HG02588 (cell line): Measurements from ENCODE around the gene SPTY2D1.
"Not testable (repeated sequence)": the region's sequence is repeated elsewhere in the genome, so short reads cannot be mapped to it uniquely, and the experiment has no call there.

ENCODE experiments used
- ATAC-seq: cut with Tn5 transposase; IDR thresholded peaks from one replicate; pipeline ENCODE4 v1.9.1; 2021; ENCODE audit warnings: mild to moderate bottlenecking, moderate library complexity; ENCODE audit not compliant: unreplicated experiment

The SPTY2D1 gene, protein sequence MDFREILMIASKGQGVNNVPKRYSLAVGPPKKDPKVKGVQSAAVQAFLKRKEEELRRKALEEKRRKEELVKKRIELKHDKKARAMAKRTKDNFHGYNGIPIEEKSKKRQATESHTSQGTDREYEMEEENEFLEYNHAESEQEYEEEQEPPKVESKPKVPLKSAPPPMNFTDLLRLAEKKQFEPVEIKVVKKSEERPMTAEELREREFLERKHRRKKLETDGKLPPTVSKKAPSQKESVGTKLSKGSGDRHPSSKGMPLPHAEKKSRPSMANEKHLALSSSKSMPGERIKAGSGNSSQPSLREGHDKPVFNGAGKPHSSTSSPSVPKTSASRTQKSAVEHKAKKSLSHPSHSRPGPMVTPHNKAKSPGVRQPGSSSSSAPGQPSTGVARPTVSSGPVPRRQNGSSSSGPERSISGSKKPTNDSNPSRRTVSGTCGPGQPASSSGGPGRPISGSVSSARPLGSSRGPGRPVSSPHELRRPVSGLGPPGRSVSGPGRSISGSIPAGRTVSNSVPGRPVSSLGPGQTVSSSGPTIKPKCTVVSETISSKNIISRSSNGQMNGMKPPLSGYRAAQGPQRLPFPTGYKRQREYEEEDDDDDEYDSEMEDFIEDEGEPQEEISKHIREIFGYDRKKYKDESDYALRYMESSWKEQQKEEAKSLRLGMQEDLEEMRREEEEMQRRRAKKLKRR

DNA sequence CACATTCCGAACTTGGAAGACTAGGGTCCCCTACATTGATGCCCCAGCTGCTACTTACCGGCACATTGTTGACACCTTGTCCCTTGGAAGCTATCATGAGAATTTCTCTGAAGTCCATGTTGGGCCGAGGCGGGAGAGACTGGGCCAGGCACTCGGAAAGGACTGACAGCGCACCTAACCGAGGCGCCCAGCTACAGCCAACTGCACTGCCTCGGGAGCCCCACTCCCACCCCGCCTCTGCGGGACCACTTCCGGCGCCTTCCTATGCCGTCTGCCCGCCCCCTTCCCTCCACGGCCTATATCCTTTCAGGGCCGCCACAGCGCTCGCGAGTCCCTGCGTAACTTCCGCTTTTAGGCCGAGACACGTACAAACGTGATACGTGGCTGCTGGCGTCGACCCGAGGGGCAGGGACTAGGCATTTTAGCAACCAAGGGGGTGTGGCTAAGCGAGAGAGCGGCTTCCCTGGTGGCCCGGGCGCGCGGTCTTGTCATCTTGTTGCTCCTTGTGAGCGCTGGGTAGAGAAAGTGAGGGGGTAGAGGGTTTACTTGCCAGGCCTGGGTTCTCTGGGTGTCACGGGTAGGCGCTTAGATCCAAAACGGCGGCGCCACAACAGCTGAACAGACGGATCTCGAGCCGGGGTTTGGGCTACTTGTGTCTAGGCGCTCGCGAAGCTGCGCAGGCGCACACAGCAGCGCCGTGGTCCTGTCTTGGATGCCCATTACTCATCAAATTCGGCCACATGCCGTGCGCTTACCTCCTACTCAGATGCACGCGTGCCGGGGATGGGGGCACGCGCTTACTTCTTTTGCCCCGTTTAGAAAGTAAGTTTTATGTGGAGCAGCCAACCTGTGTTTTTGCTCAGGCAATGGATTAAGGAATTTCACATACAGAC is at the start of gene SPTY2D1:
Gene SPTY2D1 (minus strand): TSS at position 203 of the 893 bp plus-strand sequence. CDS start 85 bp downstream, at position 118.
- peak; percentile 95 for ATAC-seq

DNA sequence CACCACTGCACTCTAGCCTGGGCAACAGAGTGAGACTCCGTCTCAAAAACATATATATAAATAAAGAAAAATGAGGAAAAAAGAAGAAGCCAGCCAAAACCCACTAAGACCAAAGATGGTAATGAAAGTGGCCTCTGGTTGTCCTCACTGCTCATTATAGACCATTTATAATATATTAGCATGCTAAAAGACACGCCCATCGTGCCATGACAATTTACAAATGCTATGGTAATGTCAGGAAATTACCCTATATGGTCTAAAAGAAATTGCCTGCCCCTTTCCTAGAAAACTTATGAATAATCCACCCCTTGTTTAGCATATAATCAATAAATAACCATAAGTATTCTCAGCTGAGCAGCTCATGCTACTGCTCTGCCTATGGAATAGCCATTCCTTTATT is 48.3 kb upstream of the SPTY2D1 start:
- ATAC-seq = no peak

DNA sequence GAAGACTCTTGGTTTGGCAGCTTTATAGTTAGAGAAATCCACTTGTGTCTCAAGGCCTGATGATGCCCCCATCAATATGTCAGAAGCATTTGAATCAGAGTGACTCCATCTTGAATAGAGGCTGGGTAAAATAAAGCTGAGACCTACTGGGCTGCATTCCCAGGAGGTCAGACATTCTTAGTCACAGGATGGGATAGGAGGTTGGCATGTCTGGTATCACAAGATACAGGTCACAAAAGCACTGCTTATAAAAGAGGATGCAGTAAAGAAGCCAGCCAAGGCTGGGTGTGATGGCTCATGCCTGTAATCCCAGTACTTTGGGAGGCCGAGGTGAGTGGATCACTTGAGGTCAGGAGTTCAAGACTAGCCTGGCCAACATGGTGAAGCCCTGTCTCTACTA is 47.8 kb upstream of the SPTY2D1 start:
- ATAC-seq = not testable (repeated sequence)

DNA sequence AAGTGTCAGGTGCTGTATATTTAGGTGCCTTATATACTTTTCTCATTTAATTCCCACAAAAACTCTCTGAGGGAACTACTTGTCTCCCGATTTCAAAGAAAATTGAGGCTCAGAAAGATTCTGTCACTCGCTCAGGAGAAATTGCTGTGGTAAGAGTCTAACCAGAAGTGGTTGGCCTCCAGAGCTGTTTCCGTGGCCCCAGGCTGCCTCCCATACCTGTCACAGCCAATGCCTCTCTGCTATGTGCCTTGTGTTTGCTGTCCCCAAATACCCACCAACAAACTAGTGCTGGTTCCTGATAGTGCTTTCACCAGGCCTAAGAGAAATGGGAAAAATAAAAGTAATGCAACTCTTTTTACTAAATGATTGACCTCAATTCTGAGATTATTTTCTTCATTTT is 43.4 kb upstream of the SPTY2D1 start:
- no peak for ATAC-seq

DNA sequence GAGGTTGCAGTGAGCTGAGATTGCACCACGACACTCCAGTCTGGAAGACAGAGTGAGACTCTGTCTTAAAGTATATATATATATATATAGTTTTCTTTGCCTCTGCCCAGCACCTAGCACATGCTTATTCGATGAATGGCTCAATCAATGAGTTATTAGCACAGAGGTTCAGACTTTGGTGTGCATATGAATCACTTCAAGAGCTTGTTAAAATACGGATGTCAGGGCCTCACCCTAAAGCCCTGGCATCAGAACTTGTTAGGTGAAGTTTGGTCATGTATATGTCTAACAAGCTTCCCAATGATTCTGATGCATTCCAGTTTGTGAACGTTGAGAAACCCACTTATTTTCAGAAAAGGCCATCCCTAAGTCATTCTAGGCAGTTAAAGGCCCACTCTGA is 42.7 kb upstream of the SPTY2D1 start:
- no peak for ATAC-seq

DNA sequence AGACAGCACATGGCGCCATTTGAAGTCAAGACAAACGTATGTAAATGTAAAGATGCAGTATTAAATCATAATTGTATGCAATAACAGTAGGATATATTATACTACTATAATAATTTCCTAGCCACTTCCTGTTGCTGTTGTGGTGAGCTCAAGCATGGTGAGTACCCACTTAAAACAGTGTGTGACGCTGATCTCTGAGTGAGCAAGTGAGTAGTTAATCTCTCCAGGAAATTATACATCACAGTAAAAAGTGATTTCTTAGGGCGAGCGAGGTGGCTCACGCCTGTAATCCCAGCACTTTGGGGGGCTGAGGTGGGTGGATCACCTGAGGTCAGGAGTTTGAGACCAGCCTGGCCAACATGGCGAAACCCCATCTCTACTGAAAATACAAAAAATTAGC is 38.1 kb upstream of the SPTY2D1 start:
- ATAC-seq = not testable (repeated sequence)

DNA sequence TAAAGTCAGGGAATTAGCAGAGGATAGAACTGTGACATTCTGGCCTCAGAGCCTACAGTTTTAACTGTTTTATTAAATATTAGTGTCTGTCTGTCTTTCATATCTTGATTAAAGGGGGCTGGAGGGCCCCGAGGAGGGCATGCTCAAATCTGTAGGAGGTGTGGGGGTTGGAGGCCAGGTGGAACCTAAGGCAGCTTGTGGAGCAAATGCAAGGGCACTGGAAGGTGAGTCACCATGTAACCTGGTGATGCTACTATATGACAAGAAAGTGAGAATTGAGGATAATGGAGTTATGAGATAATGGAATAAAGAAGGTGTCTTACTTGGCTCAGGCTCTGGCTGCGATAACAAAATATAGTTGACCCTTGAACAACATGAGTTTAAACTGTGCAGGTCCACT is 37.1 kb upstream of the SPTY2D1 start:
- no peak for ATAC-seq

DNA sequence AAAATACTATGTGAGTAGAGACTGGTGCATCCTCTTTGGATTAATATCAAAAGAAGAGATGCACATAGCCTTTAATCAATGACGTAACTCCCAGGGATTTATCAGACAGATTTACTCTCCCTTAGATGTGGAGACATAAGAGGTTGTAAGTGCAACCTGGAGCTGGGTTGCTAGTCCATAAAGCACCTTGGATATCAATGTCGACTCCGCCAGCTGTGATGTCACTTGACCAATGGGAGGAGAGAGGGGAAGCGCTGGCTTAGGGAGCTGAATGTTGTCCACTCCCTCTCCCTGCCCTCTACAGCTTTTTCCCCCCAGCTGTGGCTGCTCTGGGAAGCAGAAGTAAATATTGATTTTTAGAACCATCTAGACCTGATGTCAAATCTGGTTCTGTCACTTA is 35.6 kb upstream of the SPTY2D1 start:
- ATAC-seq = no peak

DNA sequence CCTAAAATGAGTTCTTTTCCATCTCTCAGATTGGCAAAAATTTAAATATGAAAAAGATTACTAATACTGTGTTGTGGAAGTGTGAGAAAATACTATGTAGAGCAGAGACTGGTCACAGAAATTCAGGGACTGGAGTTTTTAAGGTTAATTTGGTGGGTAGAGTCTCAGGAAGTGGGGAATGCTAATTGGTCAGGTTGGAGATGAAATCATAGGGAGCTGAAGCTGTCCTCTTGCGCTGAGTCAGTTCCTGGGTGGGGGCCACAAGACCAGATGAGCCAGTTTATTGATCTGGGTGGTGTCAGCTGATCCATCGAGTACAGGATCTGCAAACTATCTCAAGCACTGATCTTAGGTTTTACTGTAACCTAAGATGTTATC is 35.1 kb upstream of the SPTY2D1 start:
- no peak for ATAC-seq

DNA sequence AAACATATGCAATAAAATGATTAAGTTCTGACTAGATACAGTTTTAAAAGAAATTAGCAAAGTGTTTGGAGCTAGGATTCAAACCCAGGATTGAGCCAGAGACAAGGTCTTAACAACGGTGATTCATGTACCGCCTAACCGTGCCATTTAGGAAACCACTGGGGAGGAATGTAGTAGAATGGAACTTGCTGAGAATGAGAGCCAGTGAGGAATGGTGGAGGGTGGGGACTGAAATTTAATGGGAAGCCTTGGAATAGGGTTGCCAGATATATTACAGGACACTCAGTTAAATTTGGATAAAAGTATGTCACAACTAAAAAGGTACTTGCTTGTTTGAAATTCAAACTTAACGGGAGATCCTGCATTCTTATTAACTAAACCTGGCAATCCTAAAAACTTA is 34.0 kb upstream of the SPTY2D1 start:
- no peak for ATAC-seq

DNA sequence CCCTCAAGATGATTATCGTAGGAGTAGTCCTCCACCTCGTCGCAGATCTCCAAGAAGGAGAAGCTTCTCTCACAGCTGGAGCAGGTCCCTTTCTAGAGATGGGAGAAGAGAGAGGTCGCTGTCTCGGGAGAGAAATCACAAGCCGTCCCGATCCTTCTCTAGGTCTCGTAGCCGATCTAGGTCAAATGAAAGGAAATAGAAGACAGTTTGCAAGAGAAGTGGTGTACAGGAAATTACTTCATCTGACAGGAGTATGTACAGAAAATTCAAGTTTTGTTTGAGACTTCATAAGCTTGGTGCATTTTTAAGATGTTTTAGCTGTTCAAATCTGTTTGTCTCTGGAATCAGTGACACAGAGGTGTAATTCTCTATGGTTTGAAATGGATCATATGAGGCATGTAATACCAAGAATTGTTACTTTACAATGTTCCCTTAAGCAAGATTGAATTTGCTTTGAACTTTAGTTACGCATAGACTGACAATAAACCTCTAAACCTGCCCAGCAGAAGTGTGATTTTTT is 31.3 kb upstream of the SPTY2D1 start:
- not testable (repeated sequence) for ATAC-seq

DNA sequence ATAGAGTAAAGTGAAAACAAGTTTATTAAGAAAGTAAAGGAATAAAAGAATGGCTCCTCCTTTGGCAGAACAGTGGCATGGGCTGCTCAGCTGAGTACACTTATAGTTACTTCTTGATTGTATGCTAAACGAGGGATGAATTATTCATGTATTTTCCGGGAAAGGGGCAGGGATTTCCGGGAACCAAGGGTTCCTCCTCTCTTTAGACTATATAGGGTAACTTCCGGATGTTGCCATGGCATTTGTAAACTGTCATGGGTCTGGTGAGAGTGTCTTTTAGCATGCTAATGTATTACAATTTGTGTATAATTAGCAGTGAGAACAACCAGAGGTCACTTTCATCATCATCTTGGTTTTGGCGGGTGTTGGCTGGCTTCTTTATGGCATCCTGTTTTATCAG is 23.5 kb upstream of the SPTY2D1 start:
- no peak for ATAC-seq

DNA sequence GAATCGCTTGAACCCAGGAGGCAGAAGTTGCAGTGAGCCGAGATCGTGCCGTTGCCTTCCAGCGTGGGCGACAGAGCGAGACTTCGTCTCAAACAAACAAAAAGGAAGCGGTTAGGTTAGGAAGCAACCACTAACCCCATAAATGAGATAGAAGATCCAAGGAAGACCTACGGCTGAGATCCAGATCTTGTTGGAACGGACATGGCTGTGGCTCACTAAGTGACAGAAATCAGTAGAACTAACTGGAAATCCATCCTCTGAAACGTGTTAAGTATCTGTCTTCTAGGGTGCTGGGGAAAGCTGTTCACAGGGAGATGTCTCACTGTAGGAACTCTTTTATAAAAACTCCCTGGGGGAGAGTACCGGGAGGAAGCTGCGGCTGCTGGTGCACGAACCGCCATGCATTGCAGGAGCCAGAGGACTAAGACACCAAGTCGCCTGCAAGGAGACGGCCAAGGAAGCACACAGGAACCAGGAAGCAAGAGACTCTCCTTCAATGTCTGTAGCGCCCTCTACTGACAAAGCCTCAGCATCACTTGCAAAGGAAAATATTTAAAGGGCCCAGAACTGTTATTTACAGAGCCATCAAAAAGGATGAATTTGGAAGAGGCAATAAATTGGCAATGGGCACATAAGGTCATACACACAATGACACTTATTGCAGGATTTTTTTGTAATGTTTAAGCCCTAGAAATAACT is 16.9 kb upstream of the SPTY2D1 start:
- ATAC-seq = peak; percentile 86

DNA sequence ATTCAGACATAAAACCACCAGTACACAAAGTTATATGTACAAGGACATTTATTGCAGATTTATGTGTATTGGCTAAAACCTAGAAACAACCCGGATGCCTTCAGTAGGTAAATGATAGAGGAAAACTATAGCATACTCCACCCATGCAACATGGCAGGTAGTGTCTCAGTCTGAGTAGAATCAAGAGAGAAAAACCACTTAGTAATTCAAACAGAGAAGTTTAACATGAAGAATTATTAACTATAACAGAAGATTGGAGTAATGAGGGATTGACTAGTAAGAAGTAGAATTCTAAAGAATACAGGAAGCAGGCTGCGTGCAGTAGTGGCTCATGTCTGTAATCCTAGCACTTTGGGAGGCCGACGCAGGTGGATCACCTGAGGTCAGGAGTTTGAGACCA is 16.2 kb upstream of the SPTY2D1 start:
- ATAC-seq = peak; percentile 38

DNA sequence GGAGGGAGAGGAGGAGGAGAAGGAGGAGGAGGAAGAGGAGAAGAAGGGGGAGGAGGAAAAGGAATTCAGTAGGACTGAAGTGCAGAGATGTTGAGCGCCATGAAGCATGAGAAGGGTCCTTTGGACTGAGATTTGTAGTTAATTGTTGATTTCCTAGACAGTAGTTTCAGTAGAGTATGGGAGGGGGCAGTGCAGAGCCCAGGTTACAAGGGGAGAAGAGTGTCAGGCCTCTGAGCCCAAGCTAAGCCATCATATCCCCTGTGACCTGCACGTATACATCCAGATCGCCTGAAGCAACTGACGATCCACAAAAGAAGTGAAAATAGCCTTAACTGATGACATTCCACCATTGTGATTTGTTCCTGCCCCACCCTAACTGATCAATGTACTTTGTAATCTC is 8.9 kb upstream of the SPTY2D1 start:
- ATAC-seq = not testable (repeated sequence)

DNA sequence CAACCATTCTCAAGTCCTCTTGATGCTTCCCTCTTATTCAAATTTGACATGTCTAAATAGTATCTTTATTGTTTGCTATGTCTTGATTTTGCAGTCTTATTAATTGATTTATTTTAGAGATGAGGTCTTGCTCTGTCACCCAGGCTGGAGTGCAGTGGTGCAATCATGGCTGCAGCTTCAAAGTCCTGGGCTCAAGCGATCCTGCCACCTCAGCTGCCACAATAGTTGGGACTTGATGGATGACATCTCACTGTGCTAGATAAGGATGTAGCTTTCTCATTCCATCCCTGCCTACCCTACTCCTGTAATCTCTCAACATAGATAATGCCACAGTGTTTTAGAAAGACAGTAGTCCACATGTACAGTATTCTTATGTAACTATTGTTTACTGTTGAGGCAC is 7.5 kb upstream of the SPTY2D1 start:
- ATAC-seq = no peak

DNA sequence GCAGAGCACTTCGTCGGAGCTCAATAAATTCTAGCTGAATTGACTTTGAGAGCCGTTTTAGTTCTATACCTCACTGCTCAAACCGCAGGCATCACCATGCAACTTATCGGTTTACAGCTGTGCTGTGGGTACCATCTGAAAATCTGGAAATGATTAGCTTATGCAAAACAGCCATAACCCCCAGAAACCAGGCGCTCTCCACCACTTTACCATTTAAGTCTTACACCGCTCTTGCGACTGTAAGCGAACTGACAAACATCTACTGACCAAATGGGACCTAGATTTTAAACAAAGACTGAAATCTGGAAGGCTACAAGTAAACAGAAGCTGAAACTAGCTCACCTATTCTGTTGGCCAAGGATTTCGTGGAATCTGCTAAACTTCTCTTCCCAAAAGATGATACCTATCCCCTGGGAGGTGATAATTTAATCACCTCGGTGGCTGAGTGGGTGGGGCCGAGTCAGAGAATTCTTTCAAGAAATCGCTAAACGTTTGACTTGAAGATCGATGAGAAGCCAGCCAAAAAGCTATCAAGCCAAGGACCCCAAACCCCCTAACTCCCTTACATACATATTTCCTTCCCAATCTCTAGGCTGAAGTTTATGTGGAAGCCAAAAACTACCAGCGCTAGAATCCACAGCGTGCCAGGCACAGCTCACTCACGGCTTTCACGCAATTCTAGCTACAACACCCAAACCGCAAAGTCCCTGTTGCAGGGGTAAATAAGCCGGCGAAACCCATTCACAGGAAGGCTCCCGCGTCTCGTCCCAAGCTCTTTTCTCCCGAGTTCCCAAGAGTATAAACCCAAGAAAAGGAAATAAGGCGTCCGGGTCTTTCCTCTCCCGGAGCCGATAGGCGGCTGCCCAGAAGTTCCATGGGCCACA is 644 bp downstream of the SPTY2D1 start:
- ATAC-seq = peak; percentile 49

DNA sequence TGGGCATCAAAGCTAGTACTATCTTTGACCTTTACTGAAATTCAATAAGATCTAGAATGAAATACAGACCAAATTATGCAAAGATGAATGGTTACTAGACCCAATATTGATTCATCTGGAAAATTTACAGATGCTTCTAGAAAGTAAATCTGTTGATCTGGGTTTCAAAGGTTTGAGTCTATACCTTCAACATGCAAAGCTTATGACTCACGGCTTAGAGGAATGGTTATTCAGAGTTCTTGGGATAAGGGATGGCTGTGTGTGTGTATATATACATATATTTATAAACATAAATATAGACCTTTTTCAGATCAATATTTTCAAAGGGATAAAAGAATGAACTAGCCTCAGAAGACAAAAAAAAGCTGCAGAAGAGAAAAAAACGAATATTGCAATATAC is 1.3 kb downstream of the SPTY2D1 start:
- no peak for ATAC-seq

DNA sequence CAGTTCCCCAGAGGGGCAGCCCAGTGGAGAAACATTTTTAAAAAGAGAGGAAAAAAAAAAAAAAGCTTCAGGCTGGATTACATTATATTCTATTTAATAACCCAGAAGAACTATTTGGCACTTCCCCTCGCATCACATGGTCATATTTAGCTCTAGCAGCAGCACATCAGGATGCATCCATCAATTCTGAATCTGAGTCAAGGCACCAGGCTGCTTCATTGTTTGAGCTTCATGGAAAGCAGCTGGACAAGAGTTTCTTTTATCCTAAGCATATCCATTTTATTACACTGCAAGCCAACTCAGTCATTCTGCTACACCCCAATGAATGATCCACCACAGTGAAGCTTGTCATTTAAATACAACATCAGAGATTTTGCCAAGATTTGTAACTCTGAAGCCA is 10.0 kb downstream of the SPTY2D1 start:
- ATAC-seq = no peak

DNA sequence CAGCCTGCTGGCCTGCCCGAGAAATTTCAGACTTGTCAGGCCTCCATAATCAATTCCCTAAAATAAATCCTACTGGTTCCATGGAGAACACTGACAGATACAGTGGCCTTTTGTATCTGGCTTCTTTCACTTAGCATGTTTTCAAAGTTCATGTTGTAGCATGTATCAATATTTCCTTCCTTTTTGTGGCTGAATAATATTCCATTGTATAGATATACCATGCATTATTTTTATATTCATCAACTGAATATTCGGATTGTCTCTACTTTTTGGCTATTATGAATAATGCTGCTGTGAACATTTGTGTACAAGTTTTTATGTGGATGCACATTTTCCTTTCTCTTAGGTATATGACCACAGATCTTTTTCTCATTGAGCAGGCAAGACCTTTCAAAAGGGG is 10.4 kb downstream of the SPTY2D1 start:
- no peak for ATAC-seq
